CMK (cell line): ENCODE results near the gene ARHGAP25.

Source experiments
- DNase-seq: peaks from one replicate; pipeline ENCODE4 v3.0.0-alpha.2; 2010; ENCODE audit warnings: low read depth

Gene ARHGAP25

DNA sequence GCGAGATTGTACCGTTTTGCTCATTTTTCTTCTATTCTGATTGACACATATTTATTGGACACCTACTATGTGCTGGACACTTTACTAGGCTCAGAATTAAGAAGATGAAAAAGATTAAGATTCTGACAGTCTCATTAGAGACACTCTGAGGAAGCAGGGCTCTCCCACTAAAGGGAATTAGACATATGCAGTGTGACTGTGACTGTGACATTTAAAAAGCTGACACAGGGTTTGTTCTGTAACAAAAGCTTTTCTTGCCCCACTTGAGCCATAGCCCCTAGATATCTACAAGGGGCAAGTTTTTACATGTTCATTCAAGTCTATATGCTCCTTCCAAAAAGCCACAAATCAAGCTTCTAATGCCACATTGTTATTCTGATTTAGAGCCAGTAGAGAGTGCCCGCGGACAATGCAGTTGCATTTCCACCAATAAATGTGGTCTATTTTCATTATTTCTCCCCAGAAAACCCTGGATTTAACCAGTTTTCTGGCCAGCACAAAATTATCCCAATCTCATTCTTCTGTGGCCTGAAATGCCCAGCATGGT lies 9.8 kb downstream of the ARHGAP25 start:
- no peak for DNase-seq

DNA sequence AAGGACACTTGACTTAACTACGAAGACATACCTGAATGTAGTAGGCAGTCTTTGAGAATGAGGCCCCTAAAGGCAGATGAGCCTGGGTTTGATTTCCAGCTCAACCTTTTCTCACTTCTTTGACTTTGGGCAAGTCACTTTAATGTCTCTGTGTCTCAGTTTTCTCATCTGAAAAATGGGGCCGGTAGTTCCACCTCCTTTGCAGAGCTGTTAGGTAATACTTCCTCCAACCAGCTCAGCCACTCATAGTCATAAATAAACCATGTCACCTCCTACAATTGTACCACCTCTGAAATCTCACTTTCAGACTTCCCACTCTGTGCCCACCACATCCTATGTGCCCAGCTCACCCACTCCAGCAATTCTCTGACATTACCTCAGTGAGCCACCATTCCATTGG lies 10.4 kb downstream of the ARHGAP25 start:
- DNase-seq, result no peak

DNA sequence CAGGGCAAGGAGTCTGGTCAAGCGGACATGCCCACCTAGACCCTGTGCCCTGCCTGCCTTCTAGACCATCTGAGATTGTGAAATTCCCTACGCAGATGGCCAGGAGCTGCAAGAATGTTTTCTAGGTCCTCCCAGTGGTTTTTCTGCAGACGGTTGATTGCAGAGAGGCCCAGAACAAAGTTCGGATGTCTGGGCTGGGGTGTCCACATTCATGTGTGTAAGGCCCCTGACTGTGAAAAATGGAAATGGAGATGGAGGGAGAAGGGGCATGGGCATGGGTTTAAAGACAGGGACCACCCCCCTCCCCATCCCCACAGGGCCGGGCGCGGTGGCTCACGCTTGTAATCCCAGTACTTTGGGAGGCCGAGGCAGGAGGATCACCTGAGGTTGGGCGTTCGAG lies 11.8 kb downstream of the ARHGAP25 start:
- DNase-seq, result no peak

DNA sequence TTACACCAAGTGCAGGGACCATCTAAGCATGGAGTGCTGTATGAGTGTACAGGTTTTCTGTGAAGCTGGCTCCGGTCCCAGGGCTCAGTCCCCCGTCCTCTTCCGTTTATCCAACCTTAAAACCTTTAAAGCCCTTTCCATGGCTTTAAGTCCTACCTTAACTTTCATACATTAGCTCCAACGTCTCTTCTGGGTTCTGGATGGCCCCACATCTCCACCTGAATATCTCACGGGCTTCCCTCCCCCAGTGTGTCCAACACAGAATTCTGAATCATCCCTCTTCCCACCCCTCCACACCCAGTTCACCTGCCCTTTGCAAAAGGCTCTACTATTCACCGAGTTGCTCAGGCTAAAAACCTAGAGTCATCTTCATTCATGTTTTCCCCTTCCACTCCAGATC lies 12.8 kb downstream of the ARHGAP25 start:
- no peak for DNase-seq

DNA sequence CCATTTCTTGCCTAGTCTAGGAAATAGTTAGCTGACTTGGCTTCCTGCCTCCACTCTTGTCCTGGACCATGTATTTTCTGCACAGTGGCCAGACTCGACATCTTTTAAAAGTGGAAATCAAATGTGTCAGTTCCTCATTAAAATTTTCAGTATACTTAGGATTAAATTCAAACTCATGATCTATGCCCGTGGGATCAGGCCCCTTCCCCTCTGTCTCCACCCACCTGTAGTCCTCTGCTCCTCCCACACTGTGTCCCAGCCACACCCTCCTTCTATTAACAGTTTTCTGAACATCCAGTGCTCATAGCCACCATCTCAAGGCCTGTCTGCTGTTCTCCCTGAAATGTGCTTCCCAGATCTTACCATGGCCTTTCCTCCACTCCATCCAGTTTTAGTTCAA lies 13.3 kb downstream of the ARHGAP25 start:
- no peak for DNase-seq

DNA sequence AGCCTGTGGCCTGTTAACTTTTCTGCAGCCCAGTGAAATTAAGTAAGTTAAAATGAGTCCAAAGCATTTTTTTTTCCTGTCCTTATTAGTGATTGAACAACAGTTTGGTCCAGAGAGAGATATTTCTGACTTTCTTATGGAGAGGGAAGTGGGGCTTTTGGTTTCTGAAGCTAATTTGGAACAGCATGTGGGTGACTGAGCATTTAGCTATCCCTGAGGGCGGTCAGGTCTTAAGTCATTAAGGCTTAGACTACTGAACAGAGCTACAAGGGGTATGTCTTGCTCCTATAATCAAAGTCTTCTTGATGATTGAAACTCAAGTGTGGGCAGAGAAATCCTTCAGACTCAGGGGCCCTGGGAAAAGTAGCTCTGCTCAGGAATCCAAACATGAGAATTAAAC lies 14.0 kb downstream of the ARHGAP25 start:
- no peak for DNase-seq

DNA sequence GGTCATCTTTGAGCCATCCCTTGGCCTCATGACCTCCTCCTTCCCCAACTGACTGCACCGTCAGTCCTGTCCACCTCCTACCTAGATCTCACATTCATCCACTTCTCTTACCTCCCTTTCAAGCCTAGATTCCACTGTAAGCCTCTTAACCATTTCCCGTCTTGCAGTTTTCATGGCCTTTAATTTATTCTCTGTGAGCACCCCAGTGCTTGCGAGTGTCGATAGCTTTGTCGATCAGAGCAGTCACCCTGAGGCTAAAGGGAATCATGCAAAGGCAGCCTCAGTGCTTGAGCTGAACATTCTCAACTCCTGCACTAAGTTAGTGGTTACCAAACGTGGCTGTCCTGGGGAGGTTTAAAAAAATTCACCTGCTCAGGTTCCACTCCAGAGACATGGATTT lies 14.7 kb downstream of the ARHGAP25 start:
- DNase-seq, result no peak

DNA sequence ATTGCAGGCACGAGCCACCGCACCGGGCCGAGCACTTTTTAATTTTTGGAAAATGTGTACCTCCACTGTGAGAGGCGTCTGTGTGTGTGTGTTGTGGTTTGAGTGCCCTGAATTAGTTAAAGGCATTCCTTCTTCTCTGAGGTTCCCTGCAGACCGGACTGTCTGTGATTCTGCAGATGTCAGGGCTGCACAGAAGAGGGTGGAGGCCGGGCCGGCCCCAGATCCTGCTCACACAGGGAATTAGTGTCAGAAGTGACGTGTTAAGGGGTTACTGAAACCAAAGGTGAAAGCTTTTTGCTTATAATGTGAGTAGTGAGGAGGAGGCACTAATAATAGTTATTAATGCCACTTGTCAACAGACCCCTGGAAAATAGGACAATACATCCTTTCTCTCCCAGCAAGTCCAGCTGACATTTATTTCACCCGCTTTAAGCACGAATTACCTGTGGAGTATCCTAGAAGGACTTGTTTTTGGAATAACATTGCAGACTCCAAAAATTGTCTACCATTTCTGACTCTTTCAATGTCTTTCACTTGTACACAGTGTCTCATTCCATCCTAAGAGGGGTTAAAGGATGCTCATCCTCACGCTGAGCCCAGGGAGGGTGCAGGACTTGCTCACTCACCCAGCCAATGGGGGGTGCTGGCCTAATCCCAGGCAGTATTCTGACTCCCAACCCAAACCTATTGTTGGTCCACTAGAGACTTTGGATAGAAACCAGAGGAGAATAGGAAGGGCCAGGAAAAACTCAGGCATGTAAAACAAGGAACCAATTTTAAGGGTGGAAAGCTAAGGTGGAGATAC lies 16.2 kb downstream of the ARHGAP25 start:
- no peak for DNase-seq

DNA sequence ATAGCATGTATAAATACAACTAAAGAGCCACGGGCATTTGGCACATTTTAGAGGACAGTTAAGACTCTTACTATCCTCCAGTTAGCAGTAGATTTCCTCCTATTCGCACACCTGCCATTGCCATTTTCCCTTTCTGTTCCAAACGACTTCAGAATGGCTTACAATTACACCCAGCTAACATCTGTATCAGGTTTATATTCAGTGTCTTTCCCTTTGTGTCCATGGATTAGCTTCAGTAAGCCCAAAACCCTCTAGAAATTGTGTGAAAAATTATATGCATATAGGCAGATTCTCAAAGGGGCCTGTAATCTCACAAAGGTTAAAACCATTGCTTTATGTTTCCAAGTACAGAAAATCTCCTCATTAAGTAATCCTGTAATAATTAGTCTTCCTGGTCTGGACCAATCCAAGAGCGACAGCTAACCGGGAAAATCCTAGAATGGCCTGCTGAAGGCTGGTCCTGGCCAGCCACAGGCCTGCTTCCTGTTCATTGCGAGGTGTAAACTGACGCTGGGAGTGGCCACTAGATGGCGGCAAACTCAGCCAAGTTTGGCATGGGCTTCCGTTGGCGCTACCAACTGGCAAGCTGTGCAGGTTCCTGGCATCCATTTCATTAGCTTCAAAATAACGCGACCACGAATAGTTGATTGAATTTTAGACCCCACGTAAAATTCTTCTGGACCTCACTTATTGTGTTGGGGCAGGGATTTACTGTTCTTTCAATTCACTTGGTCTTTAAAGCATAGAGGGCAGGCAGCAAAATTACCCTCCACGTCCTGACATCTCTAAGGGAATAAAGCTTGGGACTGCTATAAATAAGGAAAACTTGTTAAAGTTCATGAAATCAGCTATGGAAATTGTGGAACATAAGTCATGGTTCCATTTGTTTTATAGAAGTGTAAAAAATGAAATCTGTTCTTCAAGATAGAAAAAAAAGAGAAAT lies 17.1 kb downstream of the ARHGAP25 start:
- peak; percentile 70 for DNase-seq

DNA sequence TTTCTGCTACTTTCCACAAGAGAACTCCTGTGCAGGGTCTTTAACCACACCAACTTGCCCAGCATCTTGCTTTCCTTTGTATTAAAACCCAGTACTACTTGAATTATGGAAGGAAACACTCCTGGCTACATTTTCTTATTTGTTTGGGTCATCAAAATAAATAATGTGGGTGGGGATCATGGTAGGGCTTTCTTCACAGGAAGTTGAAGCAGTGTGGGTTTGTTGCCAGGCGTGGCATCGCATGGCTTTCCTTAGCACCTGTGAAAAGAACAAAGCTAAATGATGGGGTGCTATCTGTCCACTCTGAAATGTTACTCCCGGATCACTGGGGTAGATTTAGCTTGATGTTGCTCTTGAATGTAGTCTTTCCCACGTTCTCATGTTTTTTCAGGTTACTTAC lies 18.7 kb downstream of the ARHGAP25 start:
- no peak for DNase-seq

DNA sequence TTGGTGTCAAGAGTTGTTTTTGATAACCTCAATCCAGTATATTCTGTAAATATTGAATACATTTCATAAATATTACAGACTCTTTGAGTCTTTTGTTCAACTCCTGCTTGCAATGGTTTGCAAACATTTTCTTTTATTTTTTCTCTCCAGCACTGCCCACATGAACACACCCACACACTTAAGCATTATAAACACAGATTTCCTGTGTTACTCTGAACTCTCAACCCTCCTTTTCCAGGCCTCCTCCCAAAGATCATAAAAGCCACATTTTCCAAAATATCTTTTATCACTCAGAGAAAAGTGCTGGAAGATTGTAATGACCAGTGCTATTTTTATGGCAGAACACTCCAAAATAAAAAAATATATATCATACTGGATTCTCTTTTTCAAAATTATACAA lies 20.5 kb downstream of the ARHGAP25 start:
- no peak for DNase-seq

DNA sequence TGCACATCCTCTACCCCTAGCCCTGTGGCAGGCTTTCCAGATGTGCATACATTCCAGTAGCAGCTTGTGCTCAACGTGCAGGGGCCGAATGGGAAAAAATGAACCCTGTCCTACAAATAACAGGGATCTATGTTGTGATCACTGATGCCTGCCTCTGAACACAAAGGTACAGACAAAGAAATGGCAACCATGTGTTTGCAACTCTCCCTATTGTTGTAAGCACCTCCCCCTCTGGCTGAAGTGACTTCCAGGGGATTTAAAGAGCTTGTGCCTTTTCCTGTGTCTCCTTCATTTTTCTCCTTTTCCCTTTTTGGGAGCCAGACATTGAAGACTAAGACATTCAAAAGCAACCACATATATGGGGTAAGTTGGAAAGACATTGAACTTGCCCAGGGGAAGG lies 21.6 kb downstream of the ARHGAP25 start:
- no peak for DNase-seq

DNA sequence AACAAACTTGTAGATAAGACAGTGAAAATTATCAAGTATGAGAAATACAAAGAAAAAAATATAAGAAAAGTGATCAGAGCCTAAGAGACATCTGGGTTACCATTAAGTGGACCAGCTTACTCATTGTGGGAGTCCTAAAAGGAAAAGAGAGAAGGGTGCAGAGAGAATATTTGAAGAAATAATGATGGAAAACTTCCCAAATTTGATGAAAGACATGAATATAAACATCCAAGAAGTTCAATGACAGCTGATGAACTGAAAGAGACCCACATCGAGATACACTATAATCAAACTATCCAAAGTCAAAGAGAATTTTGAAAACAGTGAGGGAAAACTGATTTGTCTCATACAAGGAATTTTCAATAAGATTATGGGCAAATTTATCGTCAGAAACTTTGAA lies 22.5 kb downstream of the ARHGAP25 start:
- no peak for DNase-seq

DNA sequence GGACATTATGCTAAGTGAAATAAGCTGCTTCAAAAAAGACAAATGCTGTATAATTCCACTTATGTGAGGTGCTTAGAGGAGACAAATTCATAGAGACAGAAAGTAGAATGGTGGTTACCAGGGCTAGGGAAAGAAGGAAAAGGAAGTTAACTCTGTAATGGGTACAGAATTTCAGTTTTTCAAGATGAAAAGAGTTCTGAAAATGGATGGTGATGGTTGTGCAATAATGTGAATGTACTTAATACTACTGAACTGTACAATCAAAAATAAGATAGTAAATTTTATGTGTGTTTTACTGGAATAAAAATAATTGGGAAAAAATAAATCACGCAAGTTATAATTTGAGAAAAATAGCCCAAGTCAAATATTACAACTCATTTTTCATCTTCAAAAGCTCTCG lies 27.5 kb downstream of the ARHGAP25 start:
- DNase-seq, result no peak

DNA sequence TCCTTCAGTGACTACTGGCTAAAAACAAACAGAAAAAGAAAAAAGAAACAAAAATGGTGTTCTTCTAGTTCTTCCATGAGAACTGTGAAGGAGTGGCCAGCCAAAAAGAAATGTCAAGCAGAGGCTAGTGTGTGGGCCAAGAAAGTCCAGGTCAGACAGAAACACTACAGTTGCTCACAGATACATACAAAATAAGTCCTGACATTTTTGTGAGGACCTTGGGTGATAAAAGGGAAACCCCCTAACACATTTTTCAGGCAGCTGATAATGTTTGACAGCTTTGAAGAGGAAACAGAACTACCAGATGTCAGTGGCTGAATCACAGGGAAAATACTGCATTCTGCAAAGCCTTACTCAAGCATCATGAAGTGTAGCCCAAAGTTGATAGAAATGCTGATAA lies 28.1 kb downstream of the ARHGAP25 start:
- no peak for DNase-seq

DNA sequence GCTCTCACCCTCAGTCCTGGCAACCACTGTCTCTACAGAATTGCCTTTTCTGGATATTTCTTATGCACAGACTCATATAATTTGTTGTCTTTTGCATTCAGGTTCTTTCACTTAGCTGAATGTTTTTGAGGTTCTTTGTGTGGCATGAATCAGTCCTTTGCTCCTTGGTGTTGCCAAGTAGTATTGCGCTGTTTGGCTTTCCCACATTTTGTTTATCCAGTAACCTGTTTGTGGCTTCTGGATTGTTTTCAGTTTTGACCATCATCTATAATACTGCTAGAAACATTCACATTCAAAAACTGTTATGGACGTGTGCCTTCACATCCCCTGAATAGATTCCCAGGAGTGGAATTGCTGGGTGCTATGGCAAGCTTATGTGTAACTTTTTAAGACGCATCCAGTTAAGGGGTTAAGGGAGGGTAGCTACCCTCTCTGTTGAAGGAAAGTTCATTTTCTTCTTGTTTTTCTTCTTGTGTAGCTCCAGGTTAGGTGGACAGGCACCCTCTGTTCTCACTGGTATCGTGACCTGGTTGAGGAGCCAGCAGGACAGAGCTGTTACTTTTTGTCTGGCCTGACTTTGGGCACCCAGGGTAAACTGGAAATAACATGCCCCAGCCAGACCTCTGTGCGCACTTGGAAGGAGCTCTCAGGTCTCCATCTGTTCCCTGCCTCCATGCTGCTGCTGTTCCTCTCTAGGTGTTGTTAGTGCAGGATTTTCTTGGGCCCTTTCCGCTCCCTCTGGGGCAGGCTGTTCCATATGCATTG lies 29.6 kb downstream of the ARHGAP25 start:
- DNase-seq, result no peak

DNA sequence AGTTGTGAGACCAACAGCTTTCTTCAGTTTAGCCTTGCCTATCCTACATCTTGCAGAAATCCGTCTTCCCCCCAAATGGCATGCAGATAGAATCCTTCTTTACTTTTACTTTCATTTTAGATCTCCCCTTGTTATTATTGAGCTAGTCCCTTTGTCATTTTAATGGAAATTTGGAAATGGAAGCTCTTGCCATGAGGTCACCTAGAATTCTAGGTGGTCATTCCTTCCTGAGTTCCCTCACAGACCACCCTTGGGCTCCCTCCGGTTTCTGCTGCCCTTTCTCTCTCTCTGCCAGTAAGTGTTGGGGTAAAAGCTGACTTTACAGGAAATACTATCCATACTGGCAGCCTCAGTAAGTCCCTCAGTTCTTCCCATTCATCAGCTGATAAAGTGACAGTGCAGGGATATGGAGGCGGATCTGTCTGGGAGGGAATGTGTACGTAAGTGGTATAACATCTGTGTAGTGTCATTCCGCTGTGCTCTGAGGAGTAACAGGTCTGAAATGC lies 30.2 kb downstream of the ARHGAP25 start:
- DNase-seq, result no peak

DNA sequence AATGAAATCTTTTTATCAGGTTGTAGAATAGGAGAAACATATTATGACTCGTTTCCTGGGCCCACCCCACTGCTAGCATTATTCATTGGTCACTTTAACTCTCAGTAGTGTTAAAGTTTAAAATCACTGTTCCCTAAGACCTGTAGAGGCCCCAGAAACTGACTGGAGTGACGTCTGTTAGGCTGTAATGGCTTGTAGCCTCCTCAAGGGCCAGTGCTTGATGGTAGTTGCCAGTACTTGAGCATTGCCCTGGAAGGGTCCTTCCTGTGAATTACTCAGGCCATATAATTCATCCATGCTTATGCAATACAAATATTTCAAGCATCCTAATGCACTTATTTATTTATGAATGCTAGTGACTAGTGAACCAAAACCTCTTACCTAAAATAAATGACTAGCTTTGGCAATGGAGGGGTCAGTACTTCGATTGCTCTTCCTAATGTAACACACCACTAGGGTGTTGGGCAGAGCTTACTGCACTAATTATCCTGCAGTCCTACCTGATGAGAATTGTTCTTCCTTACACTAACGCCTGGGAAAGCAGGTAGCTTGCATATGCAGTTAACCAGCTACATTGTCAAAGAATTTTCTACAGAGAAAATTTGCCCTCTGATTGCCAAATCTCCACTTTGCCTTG lies 31.2 kb downstream of the ARHGAP25 start:
- DNase-seq, result no peak

DNA sequence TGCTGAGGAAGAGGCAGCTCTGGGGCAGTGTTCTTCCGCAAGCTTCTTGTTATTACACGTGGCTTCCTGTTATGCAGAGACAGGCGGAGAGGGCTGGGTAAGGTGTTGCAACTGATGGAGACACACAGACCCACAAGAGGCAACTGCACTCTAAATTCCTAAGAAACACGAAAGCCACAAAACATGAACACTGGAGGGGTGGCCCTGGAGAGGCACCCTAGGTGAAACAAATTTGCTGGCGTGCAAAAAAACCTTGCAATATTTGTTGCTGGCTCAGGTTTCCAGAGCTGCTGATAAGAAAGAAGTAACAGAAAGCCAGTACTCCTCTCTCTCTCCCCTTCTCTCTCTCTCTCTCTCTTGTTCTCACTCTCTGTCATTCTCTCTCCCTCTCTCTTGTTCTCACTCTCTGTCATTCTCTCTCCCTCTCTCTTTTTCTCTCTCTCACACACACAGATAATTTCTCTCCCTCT lies 31.8 kb downstream of the ARHGAP25 start:
- no peak for DNase-seq

DNA sequence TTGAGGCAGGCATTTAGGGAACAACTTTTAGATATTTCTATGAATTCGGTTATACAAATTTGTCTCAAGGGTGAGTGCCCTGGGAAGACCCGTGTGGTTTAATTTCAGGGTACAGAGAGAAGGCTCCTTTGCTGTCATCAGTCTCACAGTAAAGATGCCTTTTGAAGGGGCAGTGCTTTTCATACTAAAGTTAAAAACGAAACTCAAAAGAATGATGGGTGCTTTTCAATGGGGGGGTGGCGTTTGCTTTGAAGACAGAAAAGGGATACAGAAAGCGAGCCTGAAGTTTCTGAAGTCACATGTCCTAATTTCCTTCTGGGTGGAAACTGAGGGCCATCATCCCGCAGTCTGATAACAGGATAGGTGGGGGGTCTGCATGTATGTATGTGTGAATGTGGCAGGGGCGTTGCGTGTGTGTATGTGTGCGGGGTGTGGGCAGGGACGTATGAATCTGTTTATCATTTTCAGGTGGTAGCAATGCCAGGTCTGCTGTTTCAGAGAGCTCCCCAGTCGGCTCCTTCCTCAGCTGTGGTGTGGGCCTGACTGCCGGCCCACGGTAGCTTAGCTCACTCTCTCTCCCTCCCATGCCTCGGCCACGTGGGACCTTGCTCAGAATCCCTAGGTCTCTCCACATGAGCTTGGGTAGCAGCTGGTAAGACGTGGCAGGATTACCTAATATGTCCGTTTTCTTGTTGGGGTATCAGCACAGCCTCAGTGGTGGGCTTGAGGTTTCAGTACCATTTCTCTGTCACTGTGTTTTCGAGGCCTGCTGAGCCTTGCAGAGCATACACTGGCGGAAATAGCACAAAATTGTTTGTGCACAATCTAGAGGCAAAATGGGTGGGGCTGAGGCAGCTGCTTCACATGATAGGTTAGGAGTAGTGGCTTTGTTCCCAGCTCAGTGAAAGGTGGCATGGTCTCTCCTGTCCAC lies 32.7 kb downstream of the ARHGAP25 start:
- DNase-seq, result no peak
